Measurements from ENCODE around the gene ARHGEF12. TPM values are rescaled to one million over a fixed set of nuclear protein-coding genes. Genes with fewer than 3 reads are reported as not detected.
A peak's percentile ranks its signal among the peaks of the same experiment; 100 is the strongest.

Gene ARHGEF12
- total RNA-seq, 1 donor from 2014 or later = 95.5 TPM

GRCh38 chr11:120424185-120424969, 88.2 kb downstream of the ARHGEF12 start:
- no peak for DNase-seq (ENCODE audit: low read depth, low spot score)

GRCh38 chr11:120424970-120425332, 88.7 kb downstream of the ARHGEF12 start:
- DNase-seq (ENCODE audit: low read depth, low spot score) = no peak

GRCh38 chr11:120425527-120425926, 89.3 kb downstream of the ARHGEF12 start:
- no peak for DNase-seq (ENCODE audit: low read depth, low spot score)

GRCh38 chr11:120430146-120430545, 93.9 kb downstream of the ARHGEF12 start:
- no peak for DNase-seq (ENCODE audit: low read depth, low spot score)

GRCh38 chr11:120431633-120432032, 95.4 kb downstream of the ARHGEF12 start:
- no peak for DNase-seq (ENCODE audit: low read depth, low spot score)

GRCh38 chr11:120432056-120433018, 96.1 kb downstream of the ARHGEF12 start:
- peak; percentile 89 for DNase-seq (ENCODE audit: low read depth, low spot score)

GRCh38 chr11:120441592-120441991, 105.4 kb downstream of the ARHGEF12 start:
- DNase-seq (ENCODE audit: low read depth, low spot score) = no peak

- DNase-seq (ENCODE audit: low read depth, low spot score) = no peak
Measured at GRCh38 chr11:120442031-120442430, 105.8 kb downstream of the ARHGEF12 start.

- DNase-seq (ENCODE audit: low read depth, low spot score) = no peak
Measured at GRCh38 chr11:120446802-120447201, 110.6 kb downstream of the ARHGEF12 start.

- DNase-seq (ENCODE audit: low read depth, low spot score) = no peak
Measured at GRCh38 chr11:120448240-120448639, 112.0 kb downstream of the ARHGEF12 start.

- DNase-seq (ENCODE audit: low read depth, low spot score) = no peak
Measured at GRCh38 chr11:120455487-120455886, 119.3 kb downstream of the ARHGEF12 start.

GRCh38 chr11:120457996-120458395, 121.8 kb downstream of the ARHGEF12 start:
- DNase-seq (ENCODE audit: low read depth, low spot score) = no peak

- DNase-seq (ENCODE audit: low read depth, low spot score) = no peak
Measured at GRCh38 chr11:120462825-120463224, 126.6 kb downstream of the ARHGEF12 start.

- DNase-seq (ENCODE audit: low read depth, low spot score) = no peak
Measured at GRCh38 chr11:120465921-120466534, 129.8 kb downstream of the ARHGEF12 start.

- DNase-seq (ENCODE audit: low read depth, low spot score) = no peak
Measured at GRCh38 chr11:120467627-120468026, 131.4 kb downstream of the ARHGEF12 start.

- no peak for DNase-seq (ENCODE audit: low read depth, low spot score)
Measured at GRCh38 chr11:120471131-120471530, 134.9 kb downstream of the ARHGEF12 start.

GRCh38 chr11:120471994-120472393, 135.8 kb downstream of the ARHGEF12 start:
- DNase-seq (ENCODE audit: low read depth, low spot score) = no peak

GRCh38 chr11:120473503-120473902, 137.3 kb downstream of the ARHGEF12 start:
- no peak for DNase-seq (ENCODE audit: low read depth, low spot score)

- DNase-seq (ENCODE audit: low read depth, low spot score) = no peak
Measured at GRCh38 chr11:120482149-120482548, 145.9 kb downstream of the ARHGEF12 start.

- DNase-seq (ENCODE audit: low read depth, low spot score) = no peak
Measured at GRCh38 chr11:120484722-120485121, 148.5 kb downstream of the ARHGEF12 start.

- DNase-seq (ENCODE audit: low read depth, low spot score) = no peak
Measured at GRCh38 chr11:120486138-120486537, 149.9 kb downstream of the ARHGEF12 start.

- DNase-seq (ENCODE audit: low read depth, low spot score) = no peak
Measured at GRCh38 chr11:120489799-120490198, 153.6 kb downstream of the ARHGEF12 start.

Data from pulmonary artery endothelial cell (primary cell).